NCI-H1417 (cell line): ENCODE results near the gene CPZ.

Source experiments
- DNase-seq, 3 experiments: peaks; one replicate each; lab custom pipeline; 2025; lab: John Stamatoyannopoulos, UW

The CPZ gene

DNA sequence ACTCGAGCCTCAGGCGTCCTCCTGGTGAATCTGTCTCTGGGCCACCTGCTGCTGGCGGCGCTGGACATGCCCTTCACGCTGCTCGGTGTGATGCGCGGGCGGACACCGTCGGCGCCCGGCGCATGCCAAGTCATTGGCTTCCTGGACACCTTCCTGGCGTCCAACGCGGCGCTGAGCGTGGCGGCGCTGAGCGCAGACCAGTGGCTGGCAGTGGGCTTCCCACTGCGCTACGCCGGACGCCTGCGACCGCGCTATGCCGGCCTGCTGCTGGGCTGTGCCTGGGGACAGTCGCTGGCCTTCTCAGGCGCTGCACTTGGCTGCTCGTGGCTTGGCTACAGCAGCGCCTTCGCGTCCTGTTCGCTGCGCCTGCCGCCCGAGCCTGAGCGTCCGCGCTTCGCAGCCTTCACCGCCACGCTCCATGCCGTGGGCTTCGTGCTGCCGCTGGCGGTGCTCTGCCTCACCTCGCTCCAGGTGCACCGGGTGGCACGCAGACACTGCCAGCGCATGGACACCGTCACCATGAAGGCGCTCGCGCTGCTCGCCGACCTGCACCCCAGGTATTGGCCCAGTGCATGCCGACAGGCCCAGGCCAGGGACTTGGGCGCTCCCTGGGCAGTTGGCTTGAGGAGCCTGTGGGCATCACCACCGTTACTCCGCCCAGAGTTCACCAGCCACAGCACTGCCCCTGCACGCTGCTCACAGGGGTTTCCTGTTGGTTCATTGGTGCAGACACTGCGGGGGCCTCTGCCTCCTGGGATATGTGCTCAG, 11.3 kb upstream of the CPZ start:
- no peak for DNase-seq

GRCh38 chr4:8582016-8582415, 10.5 kb upstream of the CPZ start:
- no peak for DNase-seq

- no peak for DNase-seq
Measured at GRCh38 chr4:8582436-8582835, 10.1 kb upstream of the CPZ start.

DNA sequence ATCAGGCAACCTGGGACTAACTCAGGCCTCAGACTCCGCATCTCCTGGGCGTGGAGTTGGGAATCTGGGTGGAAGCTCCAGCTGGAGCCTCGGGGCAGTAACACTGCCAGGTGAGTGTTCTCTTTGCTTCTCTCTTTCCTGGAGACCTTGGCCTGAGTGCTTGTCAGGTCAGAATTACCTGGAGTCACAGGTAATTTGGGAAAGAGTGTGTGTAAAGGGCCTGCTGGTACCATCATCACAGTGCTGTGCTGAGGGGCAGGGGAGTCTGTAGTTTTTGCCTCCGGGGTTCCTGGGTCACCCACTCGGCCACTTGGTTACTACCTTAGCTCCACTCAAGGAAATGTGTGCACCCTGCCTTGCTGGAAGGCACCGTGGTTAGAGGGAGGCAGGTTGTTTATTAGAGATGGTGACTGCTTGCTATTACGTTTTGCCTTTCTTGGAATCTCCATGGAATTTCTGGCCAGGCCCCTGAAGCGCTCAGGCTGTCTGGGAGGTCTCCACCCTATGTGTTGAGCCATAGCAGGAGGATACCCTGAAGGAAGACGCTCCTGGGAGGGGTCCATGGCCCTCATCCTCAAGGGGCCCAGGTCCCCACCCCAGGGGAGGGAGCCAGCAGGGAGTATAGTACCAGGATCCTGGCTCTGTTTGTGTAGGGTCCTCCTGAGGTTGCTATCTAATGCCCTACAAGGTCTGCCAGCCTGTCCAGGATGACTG, 9.5 kb upstream of the CPZ start:
- DNase-seq, result no peak

DNA sequence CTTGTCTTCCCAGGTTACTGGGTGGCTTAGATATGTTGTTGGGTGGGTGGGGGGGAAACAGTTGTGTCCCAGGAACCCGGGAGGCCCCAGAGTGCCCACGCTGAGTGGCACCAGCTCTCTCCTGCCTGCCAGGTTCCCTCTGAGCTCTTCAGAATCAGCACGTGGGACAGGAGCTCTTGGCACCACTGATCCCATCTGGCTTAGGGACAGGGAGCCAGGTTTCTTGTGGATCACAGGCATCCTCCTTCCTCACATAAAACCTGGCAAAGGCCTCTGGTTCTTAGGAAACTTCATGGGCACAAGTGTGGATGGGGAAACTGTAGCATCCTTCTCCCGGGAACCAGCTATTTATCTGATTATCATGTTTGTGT, 8.9 kb upstream of the CPZ start:
- DNase-seq, result no peak

DNA sequence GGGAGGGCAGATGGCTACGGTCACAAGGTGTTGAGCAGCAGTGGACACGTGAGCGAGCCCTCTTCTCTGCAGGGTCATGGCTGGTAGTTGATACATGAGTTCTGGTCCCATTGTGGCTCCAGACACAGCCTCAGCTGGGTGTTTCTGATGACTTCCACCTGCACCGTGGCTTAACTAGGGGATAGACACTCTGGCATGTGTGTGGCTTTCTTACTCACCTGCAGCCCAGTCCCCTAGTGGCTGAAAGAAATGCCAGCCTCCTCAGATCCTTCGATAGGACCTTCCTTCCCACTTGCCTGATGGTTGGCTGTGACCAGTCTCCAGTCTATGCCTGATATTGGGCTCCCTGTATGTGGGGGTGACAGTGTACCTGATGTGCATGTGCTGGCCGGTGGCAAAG, 7.4 kb upstream of the CPZ start:
- no peak for DNase-seq

DNA sequence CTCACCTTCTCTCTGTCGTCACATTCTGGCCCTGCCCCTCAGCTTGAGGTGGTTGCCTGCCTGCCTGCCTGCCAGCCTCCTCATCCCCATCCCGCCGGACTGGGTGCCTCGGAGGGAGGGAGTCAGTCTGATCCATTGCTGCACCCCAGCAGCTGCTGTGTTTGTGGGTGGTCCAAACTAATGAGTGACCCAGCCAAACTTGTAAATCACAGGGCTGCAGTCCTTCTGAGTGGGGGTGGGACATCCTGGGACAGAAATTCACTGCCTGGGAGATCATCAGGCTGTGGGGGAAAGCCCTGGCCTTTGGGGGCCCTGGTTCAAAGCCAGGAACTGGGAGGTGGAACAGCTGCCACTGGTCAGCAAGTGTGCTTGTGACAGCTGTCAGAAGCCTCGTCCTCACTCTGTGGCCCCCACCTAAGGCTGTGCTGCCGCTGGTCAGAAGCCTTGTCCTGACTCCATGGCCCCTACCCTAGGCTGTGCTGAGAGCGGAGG, 6.8 kb upstream of the CPZ start:
- no peak for DNase-seq

DNA sequence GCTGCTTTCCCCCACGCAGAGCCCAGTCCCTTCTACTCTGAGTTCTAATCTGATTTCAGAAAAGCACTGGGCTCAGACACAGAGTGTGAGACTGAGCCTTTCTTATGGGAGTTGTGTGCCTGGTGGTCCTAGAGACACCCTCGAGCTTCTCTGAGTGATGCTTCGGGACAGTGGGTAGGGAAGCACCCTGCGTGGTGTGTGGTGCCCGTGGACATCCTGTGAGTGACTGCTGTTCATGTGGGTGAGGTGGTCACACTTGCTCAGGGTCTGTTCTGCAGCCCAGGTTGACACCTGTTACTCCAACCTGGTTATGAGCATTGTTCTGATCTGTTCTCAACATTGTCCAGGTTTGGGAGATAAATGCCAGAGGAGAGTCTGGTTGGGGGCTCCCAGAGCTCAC, 6.3 kb upstream of the CPZ start:
- no peak for DNase-seq

DNA sequence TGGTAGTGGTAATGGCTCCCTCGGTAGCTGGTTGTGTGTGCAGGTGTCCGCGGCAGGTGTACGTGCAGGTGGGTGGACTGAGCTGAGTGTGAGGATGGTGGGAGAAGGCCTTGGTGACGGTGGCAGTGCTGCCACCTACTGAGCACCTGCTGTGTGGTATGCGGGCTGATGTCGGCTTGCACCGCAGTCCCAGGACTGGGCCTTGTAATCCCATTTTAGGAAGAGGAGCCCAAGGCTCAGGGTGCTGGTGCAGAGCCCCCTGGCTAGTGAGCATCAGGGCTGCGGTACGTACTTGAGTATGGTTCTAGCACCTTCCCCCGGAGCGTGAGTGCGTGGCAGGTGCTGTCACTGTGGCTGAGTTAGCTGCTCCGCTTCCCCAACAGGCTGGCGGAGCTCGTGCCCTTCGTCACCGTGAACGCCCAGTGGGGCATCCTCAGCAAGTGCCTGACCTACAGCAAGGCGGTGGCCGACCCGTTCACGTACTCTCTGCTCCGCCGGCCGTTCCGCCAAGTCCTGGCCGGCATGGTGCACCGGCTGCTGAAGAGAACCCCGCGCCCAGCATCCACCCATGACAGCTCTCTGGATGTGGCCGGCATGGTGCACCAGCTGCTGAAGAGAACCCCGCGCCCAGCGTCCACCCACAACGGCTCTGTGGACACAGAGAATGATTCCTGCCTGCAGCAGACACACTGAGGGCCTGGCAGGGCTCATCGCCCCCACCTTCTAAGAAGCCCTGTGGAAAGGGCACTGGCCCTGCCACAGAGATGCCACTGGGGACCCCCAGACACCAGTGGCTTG, 5.7 kb upstream of the CPZ start:
- DNase-seq, result peak in 1 of 3 experiments; percentile 12

DNA sequence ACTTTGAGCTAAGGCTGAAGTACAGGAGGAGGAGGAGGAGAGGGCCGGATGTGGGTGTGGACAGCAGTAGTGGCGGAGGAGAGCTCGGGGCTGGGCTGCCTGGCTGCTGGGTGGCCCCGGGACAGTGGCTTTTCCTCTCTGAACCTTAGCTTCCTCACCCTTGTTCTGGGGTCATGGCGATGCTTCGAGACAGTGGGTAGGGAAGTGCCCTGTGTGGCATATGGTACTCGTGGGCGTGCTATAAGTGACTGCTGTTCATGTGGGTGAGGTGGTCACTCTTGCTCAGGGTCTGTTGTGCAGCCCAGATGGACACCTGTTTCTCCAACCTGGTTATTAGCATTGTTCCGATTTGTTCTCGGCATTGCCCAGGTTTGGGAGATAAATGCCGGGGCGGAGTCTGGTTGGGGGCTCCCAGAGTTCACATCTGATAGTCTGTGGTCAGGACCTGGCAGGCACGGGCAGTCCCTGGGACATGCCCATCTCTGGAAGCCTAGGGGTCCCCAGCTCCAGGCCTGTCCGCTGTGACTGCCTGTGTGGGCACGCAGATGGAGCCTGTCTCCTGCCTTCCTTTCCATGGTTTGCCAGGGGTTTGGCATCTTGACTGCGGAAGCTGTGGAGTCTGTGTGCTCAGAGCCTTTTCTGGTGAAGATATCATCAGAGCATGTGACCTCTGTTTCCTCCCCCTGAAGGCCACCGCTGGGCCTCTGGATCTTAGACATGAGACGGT, 4.9 kb upstream of the CPZ start:
- no peak for DNase-seq

GRCh38 chr4:8588196-8588470, 4.4 kb upstream of the CPZ start:
- DNase-seq, result no peak

DNA sequence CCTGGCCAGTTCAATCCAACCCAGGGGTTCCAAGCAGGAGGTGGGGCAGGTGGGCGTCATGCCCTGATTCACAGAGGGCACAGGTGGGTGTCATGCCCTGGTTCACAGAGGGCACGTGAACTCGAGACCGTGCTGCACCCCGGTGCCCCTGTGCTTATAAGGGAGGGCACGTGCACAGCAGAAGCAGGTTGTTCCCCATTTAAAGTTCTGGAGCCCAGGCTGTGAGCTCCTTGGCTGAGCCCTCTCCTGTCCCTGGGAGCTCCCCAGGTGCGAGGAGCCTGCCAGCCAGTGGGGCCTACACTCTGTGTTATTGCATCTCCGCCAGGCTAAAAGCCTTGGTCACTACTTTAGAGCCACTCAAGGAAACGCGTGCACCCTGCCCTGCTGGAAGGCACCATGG, 3.2 kb upstream of the CPZ start:
- DNase-seq, result no peak

DNA sequence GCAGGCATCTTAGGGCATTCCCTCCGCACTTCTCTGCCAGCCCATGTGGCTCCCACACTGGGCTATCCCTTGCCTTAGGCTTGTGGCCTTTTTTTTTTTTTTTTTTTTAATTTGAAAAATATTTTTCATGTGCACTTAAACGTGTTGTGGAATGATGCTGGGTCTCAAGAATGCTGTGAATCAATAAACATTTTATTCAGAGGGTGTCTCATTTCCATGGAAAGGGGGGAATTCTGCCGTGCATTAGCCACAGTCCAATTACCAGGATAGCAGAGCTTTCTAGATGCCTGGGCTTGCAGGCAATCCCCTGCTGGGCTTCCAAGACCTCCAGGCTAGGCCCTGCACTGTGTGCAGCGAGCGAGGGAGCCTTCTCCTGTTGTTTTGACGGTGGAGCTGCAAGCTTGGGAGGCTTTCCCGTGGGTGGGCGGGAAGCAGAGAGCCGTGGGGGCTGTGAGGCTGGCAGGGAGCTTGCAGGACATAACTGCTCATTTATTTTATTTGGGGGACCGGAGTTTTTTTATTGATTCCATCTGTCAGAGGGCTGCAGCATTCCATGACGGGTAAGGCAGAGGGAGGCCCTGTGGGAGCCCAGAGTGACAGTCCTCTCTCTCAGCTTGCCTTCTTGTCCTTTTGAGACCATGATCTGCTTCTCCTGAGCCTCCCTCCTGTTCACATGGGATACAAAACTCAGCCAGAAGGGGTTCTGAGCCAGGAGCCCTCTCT, 2.6 kb upstream of the CPZ start:
- no peak for DNase-seq

GRCh38 chr4:8590546-8590880, 2.1 kb upstream of the CPZ start:
- no peak for DNase-seq

DNA sequence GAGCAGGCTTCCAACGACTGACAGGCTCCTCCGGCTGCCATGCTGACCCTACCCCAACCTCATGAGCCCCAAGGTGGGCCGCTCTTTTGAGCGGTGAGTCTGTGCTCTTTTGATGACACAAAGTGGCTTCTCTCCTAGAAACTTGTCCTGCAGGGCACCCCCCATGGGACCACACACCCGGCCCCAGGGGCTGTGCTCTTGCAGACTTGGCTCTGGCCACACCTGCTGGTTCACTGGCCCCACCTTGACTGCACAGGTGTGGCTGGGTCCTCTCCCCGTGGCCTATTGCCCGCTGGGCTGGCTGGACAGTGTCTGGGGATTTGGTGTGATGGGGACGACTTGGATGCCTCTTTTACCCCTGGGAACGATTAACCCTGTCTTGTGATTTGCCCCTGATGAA, 1.5 kb upstream of the CPZ start:
- DNase-seq, result no peak

DNA sequence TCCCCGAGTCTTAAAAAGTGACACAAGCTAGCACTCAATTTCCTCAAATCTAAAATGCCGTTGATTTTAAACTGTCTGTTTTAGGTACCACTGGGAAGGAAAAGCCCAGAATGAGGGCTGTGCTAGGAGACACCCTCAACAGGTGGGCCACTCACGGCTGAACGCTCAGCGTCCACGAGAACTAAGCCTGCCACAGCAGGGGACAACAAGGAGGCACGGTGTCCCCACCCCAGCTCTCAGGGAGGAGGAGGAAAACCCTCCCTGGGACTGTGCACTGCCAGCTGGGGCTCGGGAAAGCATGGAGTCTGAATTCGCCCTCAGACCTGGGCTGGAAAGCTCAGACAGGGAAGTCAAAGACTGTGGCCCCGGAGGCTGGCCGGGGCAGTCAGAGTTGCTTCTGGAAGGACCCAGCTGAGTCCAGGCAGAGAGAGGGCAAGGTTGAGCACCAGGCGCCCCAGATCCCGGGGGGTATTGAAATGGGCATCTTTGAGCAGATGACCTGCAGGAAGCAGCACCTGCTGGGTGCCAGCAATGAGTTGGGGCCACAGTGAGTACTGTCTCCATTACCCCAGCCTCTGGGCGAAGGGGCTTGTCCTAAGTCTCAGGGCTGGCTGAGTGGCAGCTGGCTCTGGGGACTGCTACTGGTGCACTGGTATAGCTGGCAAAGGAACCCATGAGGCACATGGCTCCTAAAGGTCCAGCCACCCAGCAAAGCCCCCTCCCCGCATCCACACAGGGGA, 769 bp upstream of the CPZ start:
- DNase-seq, result no peak

DNA sequence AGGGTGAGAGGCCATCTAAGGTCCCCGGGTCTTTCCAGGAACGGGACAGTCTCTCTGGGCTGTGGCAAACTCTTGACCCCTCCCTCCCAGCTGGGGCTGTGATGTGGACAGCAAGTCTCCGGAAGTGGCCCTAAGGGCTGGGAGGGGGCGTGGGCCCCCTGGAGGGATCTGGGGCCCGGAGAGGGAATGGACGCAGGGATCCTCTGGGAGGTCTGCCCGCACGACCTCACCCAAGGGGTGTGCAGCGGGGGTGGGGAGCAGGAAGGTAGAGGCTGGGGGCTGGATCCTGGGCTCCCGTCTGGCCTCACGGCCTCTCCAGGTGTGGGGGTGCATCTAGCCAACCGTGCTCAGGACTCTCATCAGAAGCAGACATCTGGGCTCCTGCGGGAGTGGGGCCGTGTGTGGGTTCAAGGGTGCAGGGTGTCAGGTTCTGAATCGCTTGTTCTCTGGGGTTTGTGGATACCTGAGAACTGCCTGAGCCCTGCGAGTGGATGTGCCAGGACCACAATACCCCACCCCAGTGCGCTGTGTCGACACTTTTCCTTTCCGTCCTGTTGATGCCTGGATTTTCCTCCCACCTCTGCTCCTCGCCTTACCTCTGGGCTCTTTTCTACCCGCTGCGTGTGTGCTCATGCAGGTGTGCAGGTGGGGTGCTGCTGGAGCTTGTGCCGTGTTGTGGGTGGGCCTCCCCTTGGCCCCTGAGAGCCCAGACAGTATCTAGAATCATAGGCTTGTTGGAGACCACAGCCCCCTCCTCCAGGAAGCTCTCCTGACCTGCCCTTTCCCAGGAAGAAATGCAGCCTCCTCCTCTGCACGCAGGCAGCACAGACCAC, 915 bp downstream of the CPZ start:
- DNase-seq, result no peak

DNA sequence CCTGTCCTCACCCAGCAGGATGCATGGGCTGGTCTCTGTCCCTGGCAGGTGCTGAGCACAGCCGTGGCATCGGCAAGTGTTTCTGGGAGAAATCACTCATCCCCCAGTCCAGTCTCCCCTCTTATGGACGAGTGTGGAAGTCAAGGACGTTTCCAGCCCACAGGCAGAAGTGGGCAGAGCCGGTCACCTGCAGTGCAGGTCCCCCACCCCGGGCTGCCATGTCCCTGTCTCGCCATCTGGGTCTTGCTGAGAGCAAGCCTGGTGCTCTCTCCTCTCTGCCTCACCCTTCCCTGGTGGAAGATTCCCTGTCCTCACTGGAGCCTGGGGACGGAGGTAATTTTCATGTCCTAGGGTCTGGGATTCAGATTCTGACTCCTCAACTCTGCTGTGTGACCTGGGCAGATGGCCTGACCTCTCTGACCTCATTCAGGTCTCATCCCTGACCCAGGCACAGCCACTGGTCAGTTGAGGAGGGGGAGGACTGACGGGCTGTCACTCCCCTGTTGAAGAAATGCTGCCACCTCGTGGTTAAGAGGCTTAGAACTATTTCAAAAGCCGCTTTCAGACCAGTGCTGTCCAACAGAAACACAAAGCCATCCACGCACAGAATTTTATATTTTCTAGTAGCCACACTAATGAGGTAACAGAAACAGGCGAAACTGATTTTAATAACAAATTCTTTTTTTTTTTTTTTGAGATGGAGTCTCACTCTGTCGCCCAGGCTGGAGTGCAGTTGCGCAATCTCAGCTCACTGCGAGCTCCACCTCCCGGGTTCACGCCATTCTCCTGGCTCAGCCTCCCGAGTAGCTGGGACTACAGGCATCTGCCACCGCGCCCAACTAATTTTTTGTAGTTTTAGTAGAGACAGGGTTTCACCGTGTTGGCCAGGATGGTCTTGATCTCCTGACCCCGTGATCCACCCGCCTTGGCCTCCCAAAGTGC, 1.8 kb downstream of the CPZ start:
- peak; percentile 26 to 67 (median 39) for DNase-seq
